ENCODE measurements around the gene SCD.

SCD gene

DNA sequence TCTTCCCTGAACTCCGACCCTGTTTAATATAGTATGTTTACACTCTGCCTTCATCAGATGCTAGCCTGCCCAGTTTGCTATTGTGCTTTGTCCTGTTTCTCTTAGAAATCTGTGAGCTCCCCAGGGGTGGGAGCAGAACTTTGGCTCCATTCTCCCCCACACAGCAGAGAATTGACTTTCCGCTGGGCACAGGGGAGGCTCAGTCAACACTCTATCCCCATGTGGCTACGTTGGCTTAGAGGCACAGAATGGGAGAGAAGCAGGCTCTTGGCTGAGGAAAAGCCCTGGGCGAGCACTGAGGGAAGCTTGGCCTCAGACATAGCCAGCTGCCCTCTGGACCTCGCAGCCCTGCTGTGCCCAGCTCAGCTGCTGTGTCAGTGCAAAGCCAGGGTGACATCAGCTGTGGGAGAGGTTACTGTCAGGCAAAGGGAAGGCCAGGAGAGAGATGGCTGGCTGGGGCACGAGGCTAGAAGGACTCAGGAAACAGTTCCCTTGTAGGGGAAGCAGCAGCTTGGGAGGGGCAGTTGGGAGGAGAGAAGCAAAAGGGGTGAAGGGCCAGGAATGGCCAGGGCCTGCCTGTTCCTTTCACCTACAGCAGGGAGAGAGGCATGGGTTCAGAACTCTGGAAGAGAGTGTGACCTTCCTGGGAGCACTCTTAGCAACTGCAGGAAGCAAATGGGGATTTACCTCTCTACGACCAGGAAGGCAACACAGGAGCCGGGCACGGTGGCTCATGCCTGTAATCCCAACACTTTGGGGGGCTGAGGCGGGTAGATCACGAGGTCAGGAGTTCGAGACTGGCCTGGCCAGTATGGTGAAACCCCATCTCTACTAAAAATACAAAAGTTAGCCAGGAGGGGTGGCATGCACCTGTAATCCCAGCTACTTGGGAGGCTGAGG, 5.8 kb upstream of the SCD start:
- Histone ChIP-seq H3K27me3 (ENCODE audit: control insufficient read depth, insufficient read depth, low read length) (no peaks in the 10 kb centered on the region), H3K36me3 (ENCODE audit: control insufficient read depth, insufficient read depth, low read length) (no peaks in the 10 kb centered on the region), H3K9ac (ENCODE audit: low read depth, low read length) (no peak overlapping the region), H3K4me3 (ENCODE audit: low read depth, low read length) (no peak overlapping the region), H3K9me3 (ENCODE audit: control insufficient read depth, insufficient read depth, low read length) (no peaks in the 10 kb centered on the region), H3K4me1 (ENCODE audit: control insufficient read depth, insufficient read depth, low read length) (peaks cover 17% of the 10 kb centered on the region), H3K27ac (ENCODE audit: low read depth, low read length) (peak overlapping the region; percentile 5)

GRCh38 chr10:100341953-100342626, 4.9 kb upstream of the SCD start:
- Histone ChIP-seq H3K4me3 (ENCODE audit: low read depth, low read length) (no peak overlapping the region), H3K36me3 (ENCODE audit: control insufficient read depth, insufficient read depth, low read length) (no peaks in the 10 kb centered on the region), H3K27me3 (ENCODE audit: control insufficient read depth, insufficient read depth, low read length) (no peaks in the 10 kb centered on the region), H3K9me3 (ENCODE audit: control insufficient read depth, insufficient read depth, low read length) (no peaks in the 10 kb centered on the region), H3K4me1 (ENCODE audit: control insufficient read depth, insufficient read depth, low read length) (peaks cover 18% of the 10 kb centered on the region), H3K9ac (ENCODE audit: low read depth, low read length) (no peak overlapping the region), H3K27ac (ENCODE audit: low read depth, low read length) (no peak overlapping the region)

GRCh38 chr10:100342627-100342972, 4.4 kb upstream of the SCD start:
- Histone ChIP-seq H3K36me3 (ENCODE audit: control insufficient read depth, insufficient read depth, low read length) (no peaks in the 10 kb centered on the region), H3K9me3 (ENCODE audit: control insufficient read depth, insufficient read depth, low read length) (no peaks in the 10 kb centered on the region), H3K4me1 (ENCODE audit: control insufficient read depth, insufficient read depth, low read length) (peaks cover 18% of the 10 kb centered on the region), H3K4me3 (ENCODE audit: low read depth, low read length) (no peak overlapping the region), H3K9ac (ENCODE audit: low read depth, low read length) (no peak overlapping the region), H3K27ac (ENCODE audit: low read depth, low read length) (no peak overlapping the region), H3K27me3 (ENCODE audit: control insufficient read depth, insufficient read depth, low read length) (no peaks in the 10 kb centered on the region)

DNA sequence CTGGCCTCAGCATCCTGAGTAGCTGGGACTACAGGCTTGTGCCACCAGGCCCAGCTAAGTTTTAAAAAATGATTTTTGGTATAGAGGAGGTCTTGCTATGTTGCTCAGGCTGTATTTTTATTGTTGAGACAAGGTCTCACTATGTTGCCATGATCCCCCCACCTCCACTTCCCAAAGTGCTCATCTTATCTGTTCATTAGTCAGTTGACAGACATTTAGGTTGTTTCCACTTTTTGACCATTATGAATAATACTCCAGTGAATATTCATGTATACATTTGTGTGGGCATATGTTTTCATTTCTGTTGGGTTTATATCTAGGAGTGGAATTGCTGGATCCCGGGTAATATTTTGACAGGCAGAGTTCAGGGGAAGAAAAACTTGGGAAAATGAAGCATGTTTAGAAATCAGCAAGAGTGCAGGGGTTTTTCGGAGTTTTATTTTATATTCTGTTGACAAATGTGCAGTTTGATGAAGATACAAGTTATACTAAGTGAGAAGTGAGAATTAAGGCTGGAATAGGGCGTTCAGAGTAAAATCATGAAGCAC, 2.7 kb upstream of the SCD start:
- H3K27me3 ChIP-seq (ENCODE audit: control insufficient read depth, insufficient read depth, low read length), result no peaks in the 10 kb centered on the region
- H3K9me3 ChIP-seq (ENCODE audit: control insufficient read depth, insufficient read depth, low read length), result no peaks in the 10 kb centered on the region
- no peak overlapping the region for H3K4me3 ChIP-seq (ENCODE audit: low read depth, low read length)
- H3K36me3 ChIP-seq (ENCODE audit: control insufficient read depth, insufficient read depth, low read length), result peaks cover 13% of the 10 kb centered on the region
- no peak overlapping the region for H3K27ac ChIP-seq (ENCODE audit: low read depth, low read length)
- H3K9ac ChIP-seq (ENCODE audit: low read depth, low read length), result no peak overlapping the region
- H3K4me1 ChIP-seq (ENCODE audit: control insufficient read depth, insufficient read depth, low read length), result peaks cover 29% of the 10 kb centered on the region

GRCh38 chr10:100345570-100346330, 1.3 kb upstream of the SCD start:
- H3K27me3 ChIP-seq (ENCODE audit: control insufficient read depth, insufficient read depth, low read length), result no peaks in the 10 kb centered on the region
- H3K9ac ChIP-seq (ENCODE audit: low read depth, low read length), result peak overlapping the region; percentile 48
- peaks cover 28% of the 10 kb centered on the region for H3K36me3 ChIP-seq (ENCODE audit: control insufficient read depth, insufficient read depth, low read length)
- peak overlapping the region; percentile 95 for H3K4me3 ChIP-seq (ENCODE audit: low read depth, low read length)
- H3K9me3 ChIP-seq (ENCODE audit: control insufficient read depth, insufficient read depth, low read length), result no peaks in the 10 kb centered on the region
- peak overlapping the region; percentile 84 for H3K27ac ChIP-seq (ENCODE audit: low read depth, low read length)
- peaks cover 38% of the 10 kb centered on the region for H3K4me1 ChIP-seq (ENCODE audit: control insufficient read depth, insufficient read depth, low read length)

- H3K9ac ChIP-seq (ENCODE audit: low read depth, low read length), result peak overlapping the region; percentile 48
- no peaks in the 10 kb centered on the region for H3K9me3 ChIP-seq (ENCODE audit: control insufficient read depth, insufficient read depth, low read length)
- peak overlapping the region; percentile 84 for H3K27ac ChIP-seq (ENCODE audit: low read depth, low read length)
- peaks cover 34% of the 10 kb centered on the region for H3K36me3 ChIP-seq (ENCODE audit: control insufficient read depth, insufficient read depth, low read length)
- peaks cover 33% of the 10 kb centered on the region for H3K4me1 ChIP-seq (ENCODE audit: control insufficient read depth, insufficient read depth, low read length)
- H3K4me3 ChIP-seq (ENCODE audit: low read depth, low read length), result peak overlapping the region; percentile 95
- no peaks in the 10 kb centered on the region for H3K27me3 ChIP-seq (ENCODE audit: control insufficient read depth, insufficient read depth, low read length)
These were observed 675 bp upstream of the SCD start for GRCh38 chr10:100346351-100346764.

GRCh38 chr10:100347568-100348195, 649 bp downstream of the SCD start:
- H3K36me3 ChIP-seq (ENCODE audit: control insufficient read depth, insufficient read depth, low read length), result peaks cover 47% of the 10 kb centered on the region
- H3K4me1 ChIP-seq (ENCODE audit: control insufficient read depth, insufficient read depth, low read length), result peaks cover 33% of the 10 kb centered on the region
- H3K27ac ChIP-seq (ENCODE audit: low read depth, low read length), result peak overlapping the region; percentile 60

DNA sequence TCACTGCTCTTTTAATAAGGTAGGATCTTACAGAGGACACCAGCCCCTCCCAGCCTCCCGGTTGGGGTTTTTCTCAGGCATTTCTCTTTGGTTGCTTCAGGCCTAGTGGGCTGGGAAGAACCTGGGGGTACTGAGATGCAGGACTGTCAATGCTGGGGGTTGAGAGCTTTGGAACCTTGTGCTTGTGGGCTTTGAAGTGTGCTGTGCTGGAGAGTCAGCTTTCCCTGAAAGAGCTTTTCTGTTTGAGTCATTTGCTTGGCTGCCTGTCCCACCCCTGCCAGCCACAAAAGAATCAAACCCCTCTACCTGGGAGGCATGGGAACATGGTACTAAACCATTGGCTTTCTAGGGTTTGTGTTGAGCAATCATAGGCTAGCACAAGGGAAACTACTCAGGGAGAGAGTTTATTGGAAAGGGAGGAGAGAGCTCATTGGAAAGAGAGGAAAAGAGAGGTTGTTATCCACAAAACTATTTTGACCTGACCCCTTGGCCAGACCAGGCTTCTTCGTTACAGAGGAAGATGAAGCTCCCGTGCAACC, 1.4 kb downstream of the SCD start:
- peaks cover 33% of the 10 kb centered on the region for H3K4me1 ChIP-seq (ENCODE audit: control insufficient read depth, insufficient read depth, low read length)
- peak overlapping the region; percentile 80; the same call in 1 of the 2 replicates for H3K9ac ChIP-seq (ENCODE audit: low read depth, low read length)
- no peaks in the 10 kb centered on the region for H3K9me3 ChIP-seq (ENCODE audit: control insufficient read depth, insufficient read depth, low read length)
- H3K4me3 ChIP-seq (ENCODE audit: low read depth, low read length), result peak overlapping the region; percentile 95
- no peaks in the 10 kb centered on the region for H3K27me3 ChIP-seq (ENCODE audit: control insufficient read depth, insufficient read depth, low read length)
- H3K36me3 ChIP-seq (ENCODE audit: control insufficient read depth, insufficient read depth, low read length), result peaks cover 54% of the 10 kb centered on the region
- no peak overlapping the region for H3K27ac ChIP-seq (ENCODE audit: low read depth, low read length)

More at GRCh38 chr10:100347568-100348195, 649 bp downstream of the SCD start:
- Histone ChIP-seq H3K9me3 (ENCODE audit: control insufficient read depth, insufficient read depth, low read length) (no peaks in the 10 kb centered on the region), H3K4me3 (ENCODE audit: low read depth, low read length) (peak overlapping the region; percentile 95), H3K27me3 (ENCODE audit: control insufficient read depth, insufficient read depth, low read length) (no peaks in the 10 kb centered on the region), H3K9ac (ENCODE audit: low read depth, low read length) (peak overlapping the region; percentile 80)

- Histone ChIP-seq H3K4me1 (ENCODE audit: control insufficient read depth, insufficient read depth, low read length) (peaks cover 33% of the 10 kb centered on the region), H3K4me3 (ENCODE audit: low read depth, low read length) (peak overlapping the region; percentile 95), H3K9me3 (ENCODE audit: control insufficient read depth, insufficient read depth, low read length) (no peaks in the 10 kb centered on the region), H3K27me3 (ENCODE audit: control insufficient read depth, insufficient read depth, low read length) (no peaks in the 10 kb centered on the region), H3K9ac (ENCODE audit: low read depth, low read length) (no peak overlapping the region), H3K36me3 (ENCODE audit: control insufficient read depth, insufficient read depth, low read length) (peaks cover 60% of the 10 kb centered on the region), H3K27ac (ENCODE audit: low read depth, low read length) (no peak overlapping the region)
These were observed 2.1 kb downstream of the SCD start for GRCh38 chr10:100349087-100349486.

DNA sequence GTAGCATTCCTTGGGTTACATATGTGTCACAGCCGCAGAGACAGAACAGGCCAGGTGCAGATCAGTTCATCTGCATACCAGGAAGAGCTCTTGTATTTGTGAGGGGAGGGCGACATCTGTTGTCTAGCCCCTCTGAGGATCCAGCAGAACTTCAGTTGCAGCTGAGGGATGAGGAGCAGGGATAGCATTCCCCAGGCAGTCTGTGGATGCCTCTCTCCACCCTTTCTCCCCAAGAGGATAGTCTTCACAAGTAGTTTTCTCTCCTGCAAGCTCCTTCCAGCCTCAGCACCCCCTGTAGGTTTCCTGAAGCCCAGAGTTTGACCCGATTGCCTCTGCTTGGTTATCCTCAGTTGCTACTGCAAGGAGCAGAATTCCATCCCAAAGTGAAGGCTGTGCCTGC, 2.6 kb downstream of the SCD start:
- Histone ChIP-seq H3K9me3 (ENCODE audit: control insufficient read depth, insufficient read depth, low read length) (no peaks in the 10 kb centered on the region), H3K9ac (ENCODE audit: low read depth, low read length) (no peak overlapping the region; the same call in 1 of the 2 replicates), H3K36me3 (ENCODE audit: control insufficient read depth, insufficient read depth, low read length) (peaks cover 66% of the 10 kb centered on the region), H3K4me3 (ENCODE audit: low read depth, low read length) (peak overlapping the region; percentile 95), H3K4me1 (ENCODE audit: control insufficient read depth, insufficient read depth, low read length) (peaks cover 33% of the 10 kb centered on the region), H3K27me3 (ENCODE audit: control insufficient read depth, insufficient read depth, low read length) (no peaks in the 10 kb centered on the region), H3K27ac (ENCODE audit: low read depth, low read length) (no peak overlapping the region)

Measured in HUES48 (cell line).